ENCODE data around the gene DHX15. TPM values are rescaled to one million over a fixed set of nuclear protein-coding genes. Genes with fewer than 3 reads are reported as not detected.
"Not testable (repeated sequence)": the region's sequence is repeated elsewhere in the genome, so short reads cannot be mapped to it uniquely, and the experiment has no call there.

Gene DHX15
- total RNA-seq, 2 experiments from 2014 or later = 185 to 187 TPM

DNA sequence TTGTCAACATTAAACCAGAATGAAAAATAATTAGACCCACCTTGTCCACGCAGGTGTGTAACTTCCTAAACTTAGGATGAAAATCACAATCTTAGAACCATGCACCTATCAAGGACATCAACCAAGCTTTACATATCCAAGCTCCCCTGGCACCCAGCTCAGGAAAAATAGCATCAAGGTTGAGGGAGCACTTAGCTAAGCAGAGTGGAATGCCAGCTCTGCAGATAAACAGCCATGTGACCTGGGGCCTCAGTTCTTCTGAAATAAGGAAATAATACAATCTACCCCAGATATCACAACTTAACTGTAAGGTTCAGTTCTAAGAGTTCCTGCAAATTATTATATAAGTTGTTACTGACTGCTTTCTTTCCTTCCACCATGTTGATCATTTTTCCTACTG, 64.7 kb downstream of the DHX15 start:
- H3K36me3 Mint-ChIP-seq (ENCODE audit: low read depth) = peaks cover 50% of the 10 kb centered on the region
- no peak for DNase-seq
- peaks cover 10% of the 10 kb centered on the region for H3K4me1 Mint-ChIP-seq
- no peak overlapping the region for H3K4me3 Mint-ChIP-seq
- ChIA-PET POLR2A (no interaction called here), CTCF (no interaction called here)
- H3K27me3 Mint-ChIP-seq = no peaks in the 10 kb centered on the region
- no peaks in the 10 kb centered on the region for H3K9me3 Mint-ChIP-seq
- H3K27ac Mint-ChIP-seq = peak overlapping the region; percentile 22

DNA sequence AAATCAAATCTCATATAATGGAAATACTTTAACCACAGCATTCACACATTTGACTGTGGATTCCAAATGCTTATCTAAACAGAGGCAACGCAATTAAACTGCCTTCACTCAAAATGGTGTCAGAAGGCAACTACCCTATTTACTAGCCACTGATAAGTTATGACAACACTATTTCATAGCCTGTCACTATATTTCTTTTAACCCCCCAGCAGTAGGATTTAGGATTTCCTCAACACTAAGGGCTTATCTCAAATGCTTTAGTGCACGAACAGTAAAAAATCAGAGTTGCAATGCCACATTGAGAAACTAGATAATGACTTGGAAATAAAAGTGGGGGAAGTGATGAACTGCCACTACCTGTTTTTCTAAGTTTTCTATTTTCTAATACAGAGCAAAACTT, 66.7 kb downstream of the DHX15 start:
- DNase-seq = no peak
- ChIA-PET POLR2A (no interaction called here), CTCF (no interaction called here)
- H3K27me3 Mint-ChIP-seq = no peaks in the 10 kb centered on the region
- no peak overlapping the region for H3K27ac Mint-ChIP-seq
- peaks cover 47% of the 10 kb centered on the region for H3K36me3 Mint-ChIP-seq (ENCODE audit: low read depth)
- no peaks in the 10 kb centered on the region for H3K9me3 Mint-ChIP-seq
- no peak overlapping the region for H3K4me3 Mint-ChIP-seq
- peaks cover 8% of the 10 kb centered on the region for H3K4me1 Mint-ChIP-seq

- CTCF ChIA-PET = no interaction called here
Observed at GRCh38 chr4:24516926-24517325, 67.4 kb downstream of the DHX15 start.

GRCh38 chr4:24515698-24516097, 68.7 kb downstream of the DHX15 start:
- no peak overlapping the region for H3K4me3 Mint-ChIP-seq
- peaks cover 34% of the 10 kb centered on the region for H3K36me3 Mint-ChIP-seq (ENCODE audit: low read depth)
- no peaks in the 10 kb centered on the region for H3K4me1 Mint-ChIP-seq
- no peaks in the 10 kb centered on the region for H3K27me3 Mint-ChIP-seq
- H3K9me3 Mint-ChIP-seq = no peaks in the 10 kb centered on the region
- CTCF ChIA-PET = no interaction called here
- no peak for DNase-seq
- POLR2A ChIA-PET = no interaction called here
- H3K27ac Mint-ChIP-seq = no peak overlapping the region

More at GRCh38 chr4:24516926-24517325, 67.4 kb downstream of the DHX15 start:
- DNase-seq = no peak
- no peak overlapping the region for H3K27ac Mint-ChIP-seq
- POLR2A ChIA-PET = no interaction called here
- H3K9me3 Mint-ChIP-seq = no peaks in the 10 kb centered on the region
- no peak overlapping the region for H3K4me3 Mint-ChIP-seq
- H3K4me1 Mint-ChIP-seq = peaks cover 6% of the 10 kb centered on the region
- no peaks in the 10 kb centered on the region for H3K27me3 Mint-ChIP-seq
- peaks cover 43% of the 10 kb centered on the region for H3K36me3 Mint-ChIP-seq (ENCODE audit: low read depth)

GRCh38 chr4:24514808-24515207, 69.5 kb downstream of the DHX15 start:
- ChIA-PET POLR2A (no interaction called here), CTCF (interaction anchor here (0.8 kb wide), 1 partner anchor 20 kb away, joined by 3 read pairs; no protein-coding TSS in a partner anchor)
- Mint-ChIP-seq H3K4me3 (no peak overlapping the region), H3K27ac (no peak overlapping the region), H3K9me3 (no peaks in the 10 kb centered on the region), H3K4me1 (no peaks in the 10 kb centered on the region), H3K27me3 (no peaks in the 10 kb centered on the region), H3K36me3 (ENCODE audit: low read depth) (peaks cover 30% of the 10 kb centered on the region)
- no peak for DNase-seq

- no peaks in the 10 kb centered on the region for H3K27me3 Mint-ChIP-seq
- H3K4me3 Mint-ChIP-seq = no peak overlapping the region
- H3K27ac Mint-ChIP-seq = no peak overlapping the region
- no peaks in the 10 kb centered on the region for H3K4me1 Mint-ChIP-seq
- no peak for DNase-seq
- H3K36me3 Mint-ChIP-seq (ENCODE audit: low read depth) = peaks cover 22% of the 10 kb centered on the region
- CTCF ChIA-PET = interaction anchor here (1.4 kb wide), 1 partner anchor 37 kb away, joined by 4 read pairs; no protein-coding TSS in a partner anchor
- POLR2A ChIA-PET = no interaction called here
- no peaks in the 10 kb centered on the region for H3K9me3 Mint-ChIP-seq
Observed at GRCh38 chr4:24513718-24514117, 70.6 kb downstream of the DHX15 start.

GRCh38 chr4:24511371-24512063, 72.8 kb downstream of the DHX15 start:
- H3K27ac Mint-ChIP-seq = no peak overlapping the region
- H3K4me3 Mint-ChIP-seq = no peak overlapping the region
- H3K36me3 Mint-ChIP-seq (ENCODE audit: low read depth) = peaks cover 13% of the 10 kb centered on the region
- DNase-seq = no peak
- CTCF ChIA-PET = no interaction called here
- H3K27me3 Mint-ChIP-seq = no peaks in the 10 kb centered on the region
- no peaks in the 10 kb centered on the region for H3K9me3 Mint-ChIP-seq
- POLR2A ChIA-PET = no interaction called here
- no peaks in the 10 kb centered on the region for H3K4me1 Mint-ChIP-seq

DNA sequence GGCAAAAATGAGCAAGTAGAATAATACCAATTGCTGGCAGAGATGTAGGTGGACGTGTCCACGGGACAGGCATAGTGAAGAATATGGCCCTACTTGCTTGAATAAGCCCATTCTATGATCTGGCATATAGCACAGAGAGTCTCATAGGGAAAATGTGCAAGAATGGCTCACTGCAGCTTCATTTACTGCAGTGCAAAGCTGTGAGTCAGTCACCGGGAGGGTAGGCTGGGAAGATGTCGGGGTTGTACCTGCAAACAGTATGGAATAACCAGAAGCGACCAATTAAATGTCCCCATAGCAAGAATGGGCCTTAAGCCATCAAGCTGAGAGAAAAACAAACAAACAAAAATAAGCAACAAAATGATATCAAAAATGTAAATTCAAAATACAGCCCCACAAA, 74.3 kb downstream of the DHX15 start:
- POLR2A ChIA-PET = no interaction called here
- CTCF ChIA-PET = no interaction called here

DNA sequence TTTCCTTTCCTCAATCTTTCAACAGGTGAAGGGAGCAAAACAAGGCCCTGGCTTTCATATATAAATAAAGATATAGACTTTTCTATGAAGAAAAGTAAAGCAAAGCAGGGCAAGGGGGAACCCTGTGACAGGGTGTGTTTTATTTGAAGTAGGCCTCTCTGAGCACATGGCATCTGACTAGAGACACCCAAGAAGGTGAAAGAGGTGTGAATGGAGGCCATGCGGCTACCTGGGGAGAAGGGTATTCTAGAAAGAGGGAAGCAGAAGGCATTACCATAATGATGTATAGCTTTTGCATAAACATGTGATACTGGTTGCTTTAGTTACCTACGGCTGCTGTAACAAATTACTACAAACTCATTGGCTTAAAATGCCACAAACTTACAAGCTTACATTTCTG, 75.8 kb downstream of the DHX15 start:
- ChIA-PET POLR2A (no interaction called here), CTCF (no interaction called here)
- Mint-ChIP-seq H3K27ac (no peak overlapping the region), H3K27me3 (no peaks in the 10 kb centered on the region), H3K4me1 (no peaks in the 10 kb centered on the region), H3K9me3 (no peaks in the 10 kb centered on the region), H3K36me3 (ENCODE audit: low read depth) (peaks cover 1% of the 10 kb centered on the region), H3K4me3 (no peak overlapping the region)
- DNase-seq = no peak

More for the DNA sequence above, 74.3 kb downstream of the DHX15 start:
- no peak for DNase-seq
- Mint-ChIP-seq H3K27ac (no peak overlapping the region), H3K4me3 (no peak overlapping the region), H3K36me3 (ENCODE audit: low read depth) (peaks cover 6% of the 10 kb centered on the region), H3K27me3 (no peaks in the 10 kb centered on the region), H3K9me3 (no peaks in the 10 kb centered on the region), H3K4me1 (no peaks in the 10 kb centered on the region)

GRCh38 chr4:24507439-24507838, 76.9 kb downstream of the DHX15 start:
- H3K27ac Mint-ChIP-seq = peak overlapping the region; percentile 50
- no peaks in the 10 kb centered on the region for H3K9me3 Mint-ChIP-seq
- ChIA-PET CTCF (no interaction called here), POLR2A (no interaction called here)
- DNase-seq = no peak
- no peaks in the 10 kb centered on the region for H3K27me3 Mint-ChIP-seq
- no peaks in the 10 kb centered on the region for H3K36me3 Mint-ChIP-seq (ENCODE audit: low read depth)
- no peaks in the 10 kb centered on the region for H3K4me1 Mint-ChIP-seq
- no peak overlapping the region for H3K4me3 Mint-ChIP-seq

- H3K27me3 Mint-ChIP-seq; CTCF ChIA-PET; POLR2A ChIA-PET; H3K27ac Mint-ChIP-seq; H3K4me1 Mint-ChIP-seq; H3K9me3 Mint-ChIP-seq; H3K4me3 Mint-ChIP-seq; DNase-seq; H3K36me3 Mint-ChIP-seq (ENCODE audit: low read depth): not testable (repeated sequence)
Observed at GRCh38 chr4:24503090-24503489, 81.3 kb downstream of the DHX15 start.

- CTCF ChIA-PET = no interaction called here
- POLR2A ChIA-PET = no interaction called here
- H3K27ac Mint-ChIP-seq = no peak overlapping the region
Observed at GRCh38 chr4:24497221-24497620, 87.1 kb downstream of the DHX15 start.

DNA sequence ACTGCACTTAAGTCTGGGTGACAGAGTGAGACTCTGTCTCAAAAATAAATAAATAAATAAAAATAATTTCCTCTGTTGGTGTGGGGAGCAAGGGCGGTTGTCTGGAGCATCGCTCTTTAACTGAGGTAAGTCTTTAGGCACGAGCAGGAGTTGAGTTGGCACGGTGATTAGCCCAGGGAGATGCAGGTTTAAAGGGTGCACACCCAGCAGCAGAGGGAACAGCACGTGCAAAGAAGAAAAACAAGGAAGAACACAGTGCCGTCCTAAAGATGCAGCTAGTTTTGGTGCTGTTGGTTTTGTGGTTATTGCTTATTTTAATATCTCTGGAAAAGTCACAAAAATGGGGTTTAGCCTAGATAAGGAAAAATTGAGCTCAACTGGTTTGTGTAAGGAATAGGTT, 87.8 kb downstream of the DHX15 start:
- POLR2A ChIA-PET = no interaction called here
- H3K4me1 Mint-ChIP-seq = no peaks in the 10 kb centered on the region
- no peaks in the 10 kb centered on the region for H3K36me3 Mint-ChIP-seq (ENCODE audit: low read depth)
- peaks cover 2% of the 10 kb centered on the region for H3K9me3 Mint-ChIP-seq
- H3K4me3 Mint-ChIP-seq = no peak overlapping the region
- H3K27ac Mint-ChIP-seq = no peak overlapping the region
- no peaks in the 10 kb centered on the region for H3K27me3 Mint-ChIP-seq
- CTCF ChIA-PET = no interaction called here
- DNase-seq = no peak

More at GRCh38 chr4:24497221-24497620, 87.1 kb downstream of the DHX15 start:
- no peaks in the 10 kb centered on the region for H3K27me3 Mint-ChIP-seq
- no peak for DNase-seq
- H3K36me3 Mint-ChIP-seq (ENCODE audit: low read depth) = no peaks in the 10 kb centered on the region
- H3K4me1 Mint-ChIP-seq = no peaks in the 10 kb centered on the region
- H3K9me3 Mint-ChIP-seq = peaks cover 2% of the 10 kb centered on the region
- H3K4me3 Mint-ChIP-seq = no peak overlapping the region

DNA sequence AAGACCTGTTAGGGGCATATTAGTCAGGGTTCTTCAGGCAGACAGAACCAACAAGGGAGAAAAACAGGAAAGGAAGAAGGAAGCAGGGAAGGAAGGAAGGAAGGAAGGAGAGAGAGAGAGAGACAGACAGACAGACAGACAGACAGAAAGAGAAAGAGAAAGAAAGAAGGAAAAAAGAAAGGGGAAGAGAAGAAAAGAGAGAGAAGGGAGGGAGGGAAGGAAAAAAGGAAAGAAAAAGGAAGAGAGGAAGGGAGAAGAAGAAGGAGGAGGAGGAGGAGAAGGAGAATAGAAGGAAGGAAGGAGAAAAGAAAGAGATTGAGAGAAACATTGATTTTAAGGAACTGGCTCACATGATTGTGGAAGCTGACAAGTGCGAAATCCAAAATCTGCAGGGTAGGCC, 89.0 kb downstream of the DHX15 start:
- H3K4me1 Mint-ChIP-seq = no peaks in the 10 kb centered on the region
- no peak overlapping the region for H3K27ac Mint-ChIP-seq
- H3K9me3 Mint-ChIP-seq = peaks cover 2% of the 10 kb centered on the region
- no peaks in the 10 kb centered on the region for H3K27me3 Mint-ChIP-seq
- ChIA-PET CTCF (no interaction called here), POLR2A (no interaction called here)
- no peaks in the 10 kb centered on the region for H3K36me3 Mint-ChIP-seq (ENCODE audit: low read depth)
- DNase-seq = no peak
- no peak overlapping the region for H3K4me3 Mint-ChIP-seq
